Measurements from ENCODE around the gene STK32B. TPM values are rescaled to one million over a fixed set of nuclear protein-coding genes. Genes with fewer than 3 reads are reported as not detected.

The STK32B gene
- total and polyA plus RNA-seq, 2 donors (not counting 1 experiment from before 2014, with no cell fraction given): 0.22 to 0.30 TPM

GRCh38 chr4:5547651-5548249, 496.5 kb downstream of the STK32B start:
- H3K4me3 ChIP-seq (ENCODE audit: control extremely low read depth in 1 of 5, extremely low read depth in 1 of 5, insufficient read depth in 1 of 5, low read depth in 2 of 5, low read length in 4 of 5): no peak overlapping the region
- Mint-ChIP-seq H3K4me3 (no peak overlapping the region), H3K4me1 (no peaks in the 10 kb centered on the region), H3K27me3 (no peaks in the 10 kb centered on the region), H3K27ac (no peak overlapping the region), H3K9me3 (ENCODE audit: insufficient read depth) (peaks cover 2% of the 10 kb centered on the region)
- no peaks in the 10 kb centered on the region for H3K79me2 ChIP-seq (ENCODE audit: control insufficient read depth, insufficient read depth, low read length)
- DNase-seq (no peak), ATAC-seq (ENCODE audit: low read depth) (no peak)
- H2AFZ ChIP-seq (ENCODE audit: insufficient read depth, low read depth, low read length, poor library complexity, severe bottlenecking): no peak overlapping the region
- 92% methylated on average over 9 of the region's 12 CpGs for WGBS (ENCODE audit: insufficient coverage)
- H3K9me3 ChIP-seq (ENCODE audit: control extremely low read depth in 1 of 3, control insufficient read depth in 2 of 3, insufficient read depth in 1 of 3, low read length in 2 of 3): peaks cover 0 to 26% (median 0%) of the 10 kb centered on the region in 3 donors
- CTCF ChIA-PET: no interaction called here
- H3K27me3 ChIP-seq (replicated peaks in 1 of 4; ENCODE audit: control extremely low read depth in 1 of 4, control insufficient read depth in 3 of 4, insufficient read depth in 4 of 4, low read length in 3 of 4): no peaks in the 10 kb centered on the region
- no peak overlapping the region for H3K4me2 ChIP-seq (replicated peaks; ENCODE audit: low read depth, low read length, poor library complexity, severe bottlenecking)
- H4K20me1 ChIP-seq (ENCODE audit: control insufficient read depth, insufficient read depth, low read length, poor library complexity, severe bottlenecking): no peaks in the 10 kb centered on the region
- intact Hi-C loops (cut with micrococcal nuclease): no loop called here
- TF ChIP-seq EZH2 (IDR thresholded peaks at IDR 0.05; ENCODE audit: borderline replicate concordance, insufficient read depth, low read depth, low read length, poor library complexity, severe bottlenecking) (no peak), CTCF (IDR thresholded peaks at IDR 0.05) (no peak)
- POLR2A ChIA-PET: no interaction called here
- no peak overlapping the region for H3K27ac ChIP-seq (ENCODE audit: low read length in 2 of 2)
- H3K9ac ChIP-seq (ENCODE audit: low read length): no peak overlapping the region
- H3K36me3 ChIP-seq (replicated peaks in 1 of 2; ENCODE audit: control extremely low read depth in 1 of 2, control insufficient read depth in 1 of 2, extremely low read depth in 1 of 2, insufficient read depth in 2 of 2, low read length in 1 of 2): no peaks in the 10 kb centered on the region
- H3K4me1 ChIP-seq (ENCODE audit: control insufficient read depth in 2 of 2, insufficient read depth in 2 of 2, low read length in 2 of 2): no peaks in the 10 kb centered on the region

Small RNA genes within 50 kb of the gene (small RNA-seq; reads per million reads assigned to genes)
- gene RF00019 (ENCODE audit: insufficient read length, low read depth, low replicate concordance): not detected

Other genes with a start within 250 kb of the STK32B start
- not detected in 2 replicates for gene MSX1, start 191.8 kb upstream of the STK32B start, total RNA-seq
- 0.09 and 0.17 TPM in 2 replicates for gene MSX1, start 191.8 kb upstream of the STK32B start, polyA plus RNA-seq
- not detected in 2 replicates for gene CYTL1, start 32.0 kb upstream of the STK32B start, total RNA-seq
- not detected in 2 replicates for gene CYTL1, start 32.0 kb upstream of the STK32B start, polyA plus RNA-seq